ENCODE results near the gene CPB2. TPM values are rescaled to one million over a fixed set of nuclear protein-coding genes. Genes with fewer than 3 reads are reported as not detected.

CPB2 gene
- total and polyA plus RNA-seq, 2 donors (not counting 1 experiment from before 2014, with no cell fraction given) = not detected

- Histone ChIP-seq H2AFZ (ENCODE audit: low read length) (no peak overlapping the region), H3K27ac (ENCODE audit: insufficient read depth, low read length) (no peak overlapping the region), H3K27me3 (ENCODE audit: control insufficient read depth, insufficient read depth, low read length) (no peaks in the 10 kb centered on the region), H3K4me2 (ENCODE audit: extremely low read depth, insufficient read depth, low read length) (no peak overlapping the region), H3K4me1 (ENCODE audit: control insufficient read depth, extremely low read depth, insufficient read depth, low read length) (no peaks in the 10 kb centered on the region), H3K4me3 (replicated peaks in 1 of 4; ENCODE audit: control extremely low read depth in 1 of 4, insufficient read depth in 1 of 4, low read depth in 3 of 4, low read length in 4 of 4) (no peak overlapping the region), H4K20me1 (ENCODE audit: control insufficient read depth, extremely low read depth, insufficient read depth, low read length) (no peaks in the 10 kb centered on the region), H3K9ac (ENCODE audit: insufficient read depth, low read length) (no peak overlapping the region), H3K36me3 (ENCODE audit: control insufficient read depth, insufficient read depth, low read length) (no peaks in the 10 kb centered on the region), H3K79me2 (ENCODE audit: control insufficient read depth, insufficient read depth, low read length) (no peaks in the 10 kb centered on the region), H3K9me3 (ENCODE audit: control insufficient read depth, insufficient read depth, low read depth, low read length) (no peaks in the 10 kb centered on the region)
- no peak for DNase-seq (ENCODE audit: low read depth in 2 of 2)
- TF ChIP-seq CTCF (conservative IDR thresholded peaks at IDR 0.05 in 1 of 2, IDR thresholded peaks at IDR 0.05 in 1 of 2; ENCODE audit: low read depth in 1 of 2, low read length in 2 of 2) (no peak), EZH2 (IDR thresholded peaks at IDR 0.05; ENCODE audit: low read length, missing control alignments) (no peak)
These were observed 37.9 kb upstream of the CPB2 start for GRCh38 chr13:46142776-46143175.

DNA sequence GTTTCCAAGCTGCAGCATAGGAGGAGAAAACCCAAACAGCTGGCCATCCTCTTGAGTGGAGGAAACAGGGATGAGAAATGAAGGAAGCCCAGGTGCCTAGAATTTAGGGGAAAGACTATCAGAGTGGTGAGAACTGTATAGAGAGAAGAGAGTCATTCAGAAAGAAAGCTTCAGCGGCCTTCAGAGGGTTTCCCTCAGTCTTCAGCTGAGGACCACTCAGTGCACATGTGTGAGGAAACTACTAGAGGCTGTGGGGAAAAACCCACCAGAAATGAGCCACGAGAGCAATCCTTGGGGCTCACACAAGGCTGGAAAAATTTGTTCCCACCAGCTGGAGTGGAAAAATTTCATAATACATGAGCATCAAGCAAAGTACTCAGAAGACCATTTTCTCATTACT is 35.2 kb upstream of the CPB2 start:
- Histone ChIP-seq H3K4me3 (replicated peaks in 1 of 4; ENCODE audit: control extremely low read depth in 1 of 4, insufficient read depth in 1 of 4, low read depth in 3 of 4, low read length in 4 of 4) (no peak overlapping the region), H3K79me2 (ENCODE audit: control insufficient read depth, insufficient read depth, low read length) (no peaks in the 10 kb centered on the region), H4K20me1 (ENCODE audit: control insufficient read depth, extremely low read depth, insufficient read depth, low read length) (no peaks in the 10 kb centered on the region), H3K9ac (ENCODE audit: insufficient read depth, low read length) (no peak overlapping the region), H3K36me3 (ENCODE audit: control insufficient read depth, insufficient read depth, low read length) (no peaks in the 10 kb centered on the region), H3K27ac (ENCODE audit: insufficient read depth, low read length) (no peak overlapping the region), H3K9me3 (ENCODE audit: control insufficient read depth, insufficient read depth, low read depth, low read length) (no peaks in the 10 kb centered on the region), H2AFZ (ENCODE audit: low read length) (no peak overlapping the region), H3K27me3 (ENCODE audit: control insufficient read depth, insufficient read depth, low read length) (no peaks in the 10 kb centered on the region), H3K4me2 (ENCODE audit: extremely low read depth, insufficient read depth, low read length) (no peak overlapping the region), H3K4me1 (ENCODE audit: control insufficient read depth, extremely low read depth, insufficient read depth, low read length) (no peaks in the 10 kb centered on the region)
- no peak for DNase-seq (ENCODE audit: low read depth in 2 of 2)
- TF ChIP-seq EZH2 (IDR thresholded peaks at IDR 0.05; ENCODE audit: low read length, missing control alignments) (no peak), CTCF (conservative IDR thresholded peaks at IDR 0.05 in 1 of 2, IDR thresholded peaks at IDR 0.05 in 1 of 2; ENCODE audit: low read depth in 1 of 2, low read length in 2 of 2) (no peak)

- no peaks in the 10 kb centered on the region for H3K27me3 ChIP-seq (ENCODE audit: control insufficient read depth, insufficient read depth, low read length)
- H3K27ac ChIP-seq (ENCODE audit: insufficient read depth, low read length) = no peak overlapping the region
- no peaks in the 10 kb centered on the region for H4K20me1 ChIP-seq (ENCODE audit: control insufficient read depth, extremely low read depth, insufficient read depth, low read length)
- TF ChIP-seq EZH2 (IDR thresholded peaks at IDR 0.05; ENCODE audit: low read length, missing control alignments) (no peak), CTCF (conservative IDR thresholded peaks at IDR 0.05 in 1 of 2, IDR thresholded peaks at IDR 0.05 in 1 of 2; ENCODE audit: low read depth in 1 of 2, low read length in 2 of 2) (no peak)
- DNase-seq (ENCODE audit: low read depth in 2 of 2) = no peak
- no peak overlapping the region for H2AFZ ChIP-seq (ENCODE audit: low read length)
- no peaks in the 10 kb centered on the region for H3K36me3 ChIP-seq (ENCODE audit: control insufficient read depth, insufficient read depth, low read length)
- no peak overlapping the region for H3K9ac ChIP-seq (ENCODE audit: insufficient read depth, low read length)
- no peaks in the 10 kb centered on the region for H3K9me3 ChIP-seq (ENCODE audit: control insufficient read depth, insufficient read depth, low read depth, low read length)
- H3K4me3 ChIP-seq (replicated peaks in 1 of 4; ENCODE audit: control extremely low read depth in 1 of 4, insufficient read depth in 1 of 4, low read depth in 3 of 4, low read length in 4 of 4) = no peak overlapping the region
- H3K79me2 ChIP-seq (ENCODE audit: control insufficient read depth, insufficient read depth, low read length) = no peaks in the 10 kb centered on the region
- no peak overlapping the region for H3K4me2 ChIP-seq (ENCODE audit: extremely low read depth, insufficient read depth, low read length)
- H3K4me1 ChIP-seq (ENCODE audit: control insufficient read depth, extremely low read depth, insufficient read depth, low read length) = no peaks in the 10 kb centered on the region
These were observed 32.9 kb upstream of the CPB2 start for GRCh38 chr13:46137627-46138317.
